ENCODE results near the gene SRSF11.

Gene SRSF11

DNA sequence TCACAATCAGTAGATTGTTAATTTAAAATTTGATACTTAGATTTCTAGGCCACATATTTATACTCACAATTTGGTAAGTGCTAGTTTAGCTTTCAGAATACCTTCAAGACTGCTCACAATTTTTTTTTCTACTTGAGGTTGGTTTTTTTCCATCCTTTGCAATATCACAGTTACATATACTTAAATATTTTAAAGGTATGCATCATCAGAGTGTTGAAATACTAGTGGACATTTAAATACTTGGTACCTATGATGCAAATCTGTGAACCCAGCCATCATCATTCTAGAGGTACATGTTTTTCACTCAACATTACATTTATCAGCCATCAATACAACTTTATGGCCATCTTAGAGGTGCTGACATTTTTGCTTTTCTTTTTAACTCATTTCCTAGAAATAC, 9.6 kb upstream of the SRSF11 start:
- no peak overlapping the region for H3K27ac Mint-ChIP-seq
- H3K9me3 Mint-ChIP-seq, result no peaks in the 10 kb centered on the region
- peaks cover 10% of the 10 kb centered on the region for H3K4me1 Mint-ChIP-seq
- DNase-seq, result no peak
- no peaks in the 10 kb centered on the region for H3K27me3 Mint-ChIP-seq (ENCODE audit: low read depth, poor library complexity)
- no peak overlapping the region for H3K4me3 Mint-ChIP-seq
- TF ChIP-seq, protein P1, sequence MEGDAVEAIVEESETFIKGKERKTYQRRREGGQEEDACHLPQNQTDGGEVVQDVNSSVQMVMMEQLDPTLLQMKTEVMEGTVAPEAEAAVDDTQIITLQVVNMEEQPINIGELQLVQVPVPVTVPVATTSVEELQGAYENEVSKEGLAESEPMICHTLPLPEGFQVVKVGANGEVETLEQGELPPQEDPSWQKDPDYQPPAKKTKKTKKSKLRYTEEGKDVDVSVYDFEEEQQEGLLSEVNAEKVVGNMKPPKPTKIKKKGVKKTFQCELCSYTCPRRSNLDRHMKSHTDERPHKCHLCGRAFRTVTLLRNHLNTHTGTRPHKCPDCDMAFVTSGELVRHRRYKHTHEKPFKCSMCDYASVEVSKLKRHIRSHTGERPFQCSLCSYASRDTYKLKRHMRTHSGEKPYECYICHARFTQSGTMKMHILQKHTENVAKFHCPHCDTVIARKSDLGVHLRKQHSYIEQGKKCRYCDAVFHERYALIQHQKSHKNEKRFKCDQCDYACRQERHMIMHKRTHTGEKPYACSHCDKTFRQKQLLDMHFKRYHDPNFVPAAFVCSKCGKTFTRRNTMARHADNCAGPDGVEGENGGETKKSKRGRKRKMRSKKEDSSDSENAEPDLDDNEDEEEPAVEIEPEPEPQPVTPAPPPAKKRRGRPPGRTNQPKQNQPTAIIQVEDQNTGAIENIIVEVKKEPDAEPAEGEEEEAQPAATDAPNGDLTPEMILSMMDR (IDR thresholded peaks at IDR 0.05), result no peak
- peaks cover 24% of the 10 kb centered on the region for H3K36me3 Mint-ChIP-seq (ENCODE audit: low read depth)

- Mint-ChIP-seq H3K4me3 (peak overlapping the region; percentile 68), H3K27ac (peak overlapping the region; percentile 59), H3K36me3 (ENCODE audit: low read depth) (peaks cover 27% of the 10 kb centered on the region), H3K27me3 (ENCODE audit: low read depth, poor library complexity) (no peaks in the 10 kb centered on the region), H3K4me1 (peaks cover 41% of the 10 kb centered on the region), H3K9me3 (no peaks in the 10 kb centered on the region)
- TF ChIP-seq, protein P1 (IDR thresholded peaks at IDR 0.05), result no peak
- DNase-seq, result no peak
Observed at GRCh38 chr1:70220015-70220414, 1.2 kb upstream of the SRSF11 start.

GRCh38 chr1:70220517-70221237, 503 bp upstream of the SRSF11 start:
- Mint-ChIP-seq H3K4me3 (peak overlapping the region; percentile 96), H3K27ac (peak overlapping the region; percentile 100), H3K9me3 (no peaks in the 10 kb centered on the region), H3K27me3 (ENCODE audit: low read depth, poor library complexity) (no peaks in the 10 kb centered on the region), H3K36me3 (ENCODE audit: low read depth) (peaks cover 21% of the 10 kb centered on the region), H3K4me1 (peaks cover 41% of the 10 kb centered on the region)
- DNase-seq, result no peak
- TF ChIP-seq, protein P1 (IDR thresholded peaks at IDR 0.05), result no peak

GRCh38 chr1:70222716-70223235, 1.6 kb downstream of the SRSF11 start:
- H3K27ac Mint-ChIP-seq, result peak overlapping the region; percentile 100
- TF ChIP-seq, protein P1 (IDR thresholded peaks at IDR 0.05), result no peak

GRCh38 chr1:70224954-70225353, 3.8 kb downstream of the SRSF11 start:
- no peak for DNase-seq
- peaks cover 26% of the 10 kb centered on the region for H3K36me3 Mint-ChIP-seq (ENCODE audit: low read depth)
- peaks cover 54% of the 10 kb centered on the region for H3K4me1 Mint-ChIP-seq
- TF ChIP-seq, protein P1 (IDR thresholded peaks at IDR 0.05), result no peak
- no peak overlapping the region for H3K4me3 Mint-ChIP-seq
- no peaks in the 10 kb centered on the region for H3K27me3 Mint-ChIP-seq (ENCODE audit: low read depth, poor library complexity)
- no peak overlapping the region for H3K27ac Mint-ChIP-seq
- no peaks in the 10 kb centered on the region for H3K9me3 Mint-ChIP-seq

More at GRCh38 chr1:70222716-70223235, 1.6 kb downstream of the SRSF11 start:
- peaks cover 56% of the 10 kb centered on the region for H3K4me1 Mint-ChIP-seq
- no peak for DNase-seq
- H3K36me3 Mint-ChIP-seq (ENCODE audit: low read depth), result peaks cover 15% of the 10 kb centered on the region
- no peaks in the 10 kb centered on the region for H3K27me3 Mint-ChIP-seq (ENCODE audit: low read depth, poor library complexity)
- peak overlapping the region; percentile 96 for H3K4me3 Mint-ChIP-seq
- no peaks in the 10 kb centered on the region for H3K9me3 Mint-ChIP-seq

GRCh38 chr1:70227439-70227838, 6.3 kb downstream of the SRSF11 start:
- TF ChIP-seq, protein P1 (IDR thresholded peaks at IDR 0.05), result no peak

More at GRCh38 chr1:70227439-70227838, 6.3 kb downstream of the SRSF11 start:
- Mint-ChIP-seq H3K27me3 (ENCODE audit: low read depth, poor library complexity) (no peaks in the 10 kb centered on the region), H3K36me3 (ENCODE audit: low read depth) (peaks cover 48% of the 10 kb centered on the region), H3K4me1 (peaks cover 40% of the 10 kb centered on the region), H3K27ac (peak overlapping the region; percentile 57), H3K4me3 (no peak overlapping the region), H3K9me3 (no peaks in the 10 kb centered on the region)
- DNase-seq, result no peak

Data from nephron progenitor cell (in vitro differentiated cells).